OCI-LY7 (cell line): ENCODE results near the gene CEP131. TPM values are rescaled to one million over a fixed set of nuclear protein-coding genes. Genes with fewer than 3 reads are reported as not detected.

Source experiments
- BruUV-seq: library from RNA; stranded (reverse); fragments of 400-500 nt; replicated peaks from 2 replicates; lab custom pipeline; 2021; lab: Mats Ljungman, UMichigan
- CTCF ChIA-PET: fragments of 300-600 bp; sonication (Branson Sonifier 250); formaldehyde crosslinking; loops from one replicate; lab custom pipeline; 2022; ENCODE audit warnings: antibody characterized with exemption; ENCODE audit not compliant: unreplicated experiment; lab: Charles Lee
- POLR2A ChIA-PET: fragments of 300-600 bp; sonication (Branson Sonifier 250); formaldehyde crosslinking; loops from one replicate; lab custom pipeline; 2022; ENCODE audit warnings: antibody characterized with exemption; lab: Charles Lee
- DNase-seq: peaks from one replicate; pipeline ENCODE4 v3.0.0-alpha.2; 2015; ENCODE audit warnings: low spot score
- H2AFZ ChIP-seq: fragments of 200-600 bp; sonication (generic), shearing (Covaris generic); 2 replicates; pipeline ENCODE4 v1.6.1; 2014; ENCODE audit warnings: mild to moderate bottlenecking, antibody characterized with exemption, low read length, moderate library complexity
- H3K27ac ChIP-seq: fragments of 200-600 bp; sonication (generic); 2 replicates; pipeline ENCODE4 v1.5.1; 2014; ENCODE audit warnings: mixed run types, low read depth, mild to moderate bottlenecking, moderate library complexity, low read length, inconsistent platforms; ENCODE audit not compliant: poor library complexity, severe bottlenecking
- H3K36me3 ChIP-seq: fragments of 200-600 bp; sonication (generic); 2 replicates; pipeline ENCODE4 v1.6.1; 2014; ENCODE audit warnings: mild to moderate bottlenecking, antibody characterized with exemption, low read length, moderate library complexity, mixed read lengths; ENCODE audit not compliant: insufficient read depth
- H3K4me1 ChIP-seq: fragments of 200-600 bp; sonication (generic); 2 replicates; pipeline ENCODE4 v1.5.1; 2014; ENCODE audit warnings: mild to moderate bottlenecking, low read length; ENCODE audit not compliant: insufficient read depth, poor library complexity, severe bottlenecking
- H3K4me2 ChIP-seq: fragments of 200-600 bp; sonication (generic); 2 replicates; pipeline ENCODE4 v1.6.1; 2014; ENCODE audit warnings: mild to moderate bottlenecking, low read length
- H3K4me3 ChIP-seq: fragments of 200-600 bp; sonication (generic); 2 replicates; pipeline ENCODE4 v1.5.1; 2014; ENCODE audit warnings: mild to moderate bottlenecking, low read depth, low read length; ENCODE audit not compliant: poor library complexity, severe bottlenecking
- H3K79me2 ChIP-seq: fragments of 200-600 bp; sonication (generic); 2 replicates; pipeline ENCODE4 v1.6.1; 2016; ENCODE audit warnings: low read depth, mild to moderate bottlenecking, low read length, moderate library complexity, mixed read lengths; ENCODE audit not compliant: insufficient read depth
- H3K9me2 ChIP-seq: fragments of 200-600 bp; sonication (generic); 2 replicates; pipeline ENCODE4 v1.6.1; 2016; ENCODE audit warnings: mild to moderate bottlenecking, low read length, mixed read lengths; ENCODE audit not compliant: insufficient read depth
- H3K9me3 ChIP-seq: fragments of 200-600 bp; sonication (generic); 2 replicates; pipeline ENCODE4 v1.6.1; 2014; ENCODE audit warnings: mild to moderate bottlenecking, mixed run types, low read length, mixed read lengths
- H4K20me1 ChIP-seq: fragments of 200-600 bp; sonication (generic); 2 replicates; pipeline ENCODE4 v1.6.1; 2014; ENCODE audit warnings: mild to moderate bottlenecking, antibody characterized with exemption, low read length, moderate library complexity, mixed read lengths; ENCODE audit not compliant: insufficient read depth
- CTCF ChIP-seq: fragments of 200-600 bp; sonication (generic); conservative IDR thresholded peaks from 2 replicates; pipeline ENCODE4 v1.5.1; 2014; ENCODE audit warnings: mild to moderate bottlenecking, antibody characterized with exemption, low read length, moderate library complexity, mixed read lengths
- EZH2phosphoT487 ChIP-seq: fragments of 200-600 bp; sonication (generic); IDR thresholded peaks from 2 replicates; pipeline ENCODE4 v1.6.1; 2018; ENCODE audit warnings: low read depth, borderline replicate concordance, mild to moderate bottlenecking, mixed run types, antibody characterized with exemption, low read length, moderate library complexity, mixed read lengths
- intact Hi-C: fragments of 100-400 bp; cut with micrococcal nuclease; formaldehyde crosslinking; loops from one replicate; pipeline ENCODE4 v1.10.0; 2022; ENCODE audit not compliant: unreplicated experiment
- total RNA-seq, 2 experiments: library from RNA; depleted of rRNA in 1 of 2; stranded (reverse); fragments of >200 nt in 1 of 2; shearing (Covaris generic) in 1 of 2; gene quantifications; 2 replicates each; pipeline ENCODE4 v1.2.3, GENCODE V29; 2014 to 2022

Gene CEP131
- total RNA-seq, 2 experiments from 2014 or later: 32.9 to 38.6 TPM

GRCh38 chr17:81231121-81231645 is 8.4 kb upstream of the CEP131 start:
- CTCF ChIA-PET: no interaction called here
- no peak overlapping the region for H2AFZ ChIP-seq
- H3K79me2 ChIP-seq: no peaks in the 10 kb centered on the region
- POLR2A ChIA-PET: no interaction called here
- peaks cover 17% of the 10 kb centered on the region for H3K4me1 ChIP-seq
- DNase-seq: no peak
- H3K27ac ChIP-seq: no peak overlapping the region
- no peak for TF ChIP-seq CTCF
- TF ChIP-seq EZH2phosphoT487: no peak
- intact Hi-C loops: no loop called here
- no peak overlapping the region for H3K4me2 ChIP-seq
- H4K20me1 ChIP-seq: no peaks in the 10 kb centered on the region
- H3K9me3 ChIP-seq: no peaks in the 10 kb centered on the region
- peaks cover 23% of the 10 kb centered on the region for H3K36me3 ChIP-seq
- no peaks in the 10 kb centered on the region for H3K9me2 ChIP-seq
- no TSS peak for BruUV-seq
- no peak overlapping the region for H3K4me3 ChIP-seq

- Histone ChIP-seq H3K9me2 (no peaks in the 10 kb centered on the region), H3K36me3 (peaks cover 23% of the 10 kb centered on the region), H3K27ac (no peak overlapping the region), H3K4me3 (no peak overlapping the region), H3K4me2 (no peak overlapping the region), H3K4me1 (peaks cover 17% of the 10 kb centered on the region), H2AFZ (no peak overlapping the region), H4K20me1 (no peaks in the 10 kb centered on the region), H3K9me3 (no peaks in the 10 kb centered on the region), H3K79me2 (no peaks in the 10 kb centered on the region)
- POLR2A ChIA-PET: no interaction called here
- peak; percentile 52 for DNase-seq
- BruUV-seq: no TSS peak
- intact Hi-C loops: loop anchor here (1.0 kb wide), 1 partner anchor 88 kb away; no protein-coding TSS in a partner anchor
- CTCF ChIA-PET: no interaction called here
- TF ChIP-seq CTCF: peak; percentile 79
- TF ChIP-seq EZH2phosphoT487: no peak
Measured at GRCh38 chr17:81230043-81230820, 7.5 kb upstream of the CEP131 start.

GRCh38 chr17:81229666-81229920 is 6.8 kb upstream of the CEP131 start:
- no peak overlapping the region for H2AFZ ChIP-seq
- H3K9me3 ChIP-seq: no peaks in the 10 kb centered on the region
- TF ChIP-seq EZH2phosphoT487 (no peak), CTCF (no peak)
- no peak for DNase-seq
- POLR2A ChIA-PET: no interaction called here
- H4K20me1 ChIP-seq: no peaks in the 10 kb centered on the region
- CTCF ChIA-PET: no interaction called here
- H3K4me2 ChIP-seq: no peak overlapping the region
- peaks cover 17% of the 10 kb centered on the region for H3K4me1 ChIP-seq
- intact Hi-C loops: no loop called here
- H3K79me2 ChIP-seq: no peaks in the 10 kb centered on the region
- H3K27ac ChIP-seq: no peak overlapping the region
- H3K4me3 ChIP-seq: no peak overlapping the region
- no peaks in the 10 kb centered on the region for H3K9me2 ChIP-seq
- no TSS peak for BruUV-seq
- H3K36me3 ChIP-seq: peaks cover 23% of the 10 kb centered on the region
